Lower lobe of right lung (tissue), 2 donors: Measurements from ENCODE around the gene RAB11FIP4. TPM values are rescaled to one million over a fixed set of nuclear protein-coding genes. Genes with fewer than 3 reads are reported as not detected.
A peak's percentile ranks its signal among the peaks of the same experiment; 100 is the strongest.

Experiments used
- ATAC-seq, 2 donors: fragments of 200-7000 bp; cut with Tn5 transposase; one replicate each; pipeline ENCODE4 v1.9.1; 2020 to 2022; ENCODE audit warnings: mild to moderate bottlenecking in 2 of 2, moderate library complexity in 2 of 2
- DNase-seq: peaks from one replicate; pipeline ENCODE4 v3.0.0-alpha.2; 2020
- H3K27ac ChIP-seq: fragments of 200-600 bp; one replicate; pipeline ENCODE4 v1.8.0; 2022
- H3K27me3 ChIP-seq: fragments of 200-600 bp; one replicate; pipeline ENCODE4 v1.8.0; 2022; ENCODE audit warnings: low read depth
- H3K36me3 ChIP-seq: fragments of 200-600 bp; one replicate; pipeline ENCODE4 v1.8.0; 2022; ENCODE audit warnings: mild to moderate bottlenecking
- H3K4me1 ChIP-seq: fragments of 200-600 bp; one replicate; pipeline ENCODE4 v1.8.0; 2022
- H3K4me3 ChIP-seq: fragments of 200-600 bp; one replicate; pipeline ENCODE4 v1.8.0; 2022; ENCODE audit warnings: mild to moderate bottlenecking
- H3K9me3 ChIP-seq: fragments of 200-600 bp; one replicate; pipeline ENCODE4 v1.8.0; 2022
- intact Hi-C: fragments of 100-400 bp; cut with DNase I; formaldehyde crosslinking; loops from one replicate; pipeline ENCODE4 v1.11.0; 2022
- total RNA-seq: library from RNA; stranded (reverse); fragmentation: NEBNext Ultra II Directional; extraction: Animal tissue kit (Norgen Biotek cat#: 25700); gene quantifications from one replicate; pipeline ENCODE4 v1.2.1, GENCODE V29; 2021
- TF ChIP-seq, protein P1 (sequence below): fragments of 200-600 bp; IDR thresholded peaks from one replicate; pipeline ENCODE4 v1.8.0; 2022; ENCODE audit warnings: antibody characterized with exemption, mild to moderate bottlenecking
- donor health status: DM: no; HTN: yes; CAD: no; lungs with severe emphysema.

Gene RAB11FIP4
- total RNA-seq, 1 donor from 2014 or later: 15.7 TPM

DNA sequence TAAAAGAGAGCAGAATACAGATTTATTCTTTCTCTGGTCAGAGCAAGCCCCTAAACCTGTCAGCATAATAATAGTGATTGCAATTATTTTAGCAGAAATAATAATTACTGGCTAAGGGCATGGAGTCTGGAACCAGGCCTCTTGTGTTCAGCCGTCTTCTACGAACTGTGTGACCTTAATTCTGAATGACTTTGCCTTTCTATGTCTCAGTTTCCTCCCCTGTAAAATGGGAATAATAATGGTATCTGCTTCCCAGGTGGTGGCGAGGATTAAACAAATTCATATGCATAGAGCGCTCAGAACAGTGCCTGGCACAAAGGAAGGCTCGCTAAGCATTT, 33.4 kb downstream of the RAB11FIP4 start:
- Histone ChIP-seq H3K4me1 (no peaks in the 10 kb centered on the region), H3K36me3 (no peaks in the 10 kb centered on the region), H3K9me3 (no peaks in the 10 kb centered on the region), H3K27me3 (peaks cover 20% of the 10 kb centered on the region), H3K27ac (no peak overlapping the region), H3K4me3 (no peak overlapping the region)
- ATAC-seq: no peak
- TF ChIP-seq, protein P1, sequence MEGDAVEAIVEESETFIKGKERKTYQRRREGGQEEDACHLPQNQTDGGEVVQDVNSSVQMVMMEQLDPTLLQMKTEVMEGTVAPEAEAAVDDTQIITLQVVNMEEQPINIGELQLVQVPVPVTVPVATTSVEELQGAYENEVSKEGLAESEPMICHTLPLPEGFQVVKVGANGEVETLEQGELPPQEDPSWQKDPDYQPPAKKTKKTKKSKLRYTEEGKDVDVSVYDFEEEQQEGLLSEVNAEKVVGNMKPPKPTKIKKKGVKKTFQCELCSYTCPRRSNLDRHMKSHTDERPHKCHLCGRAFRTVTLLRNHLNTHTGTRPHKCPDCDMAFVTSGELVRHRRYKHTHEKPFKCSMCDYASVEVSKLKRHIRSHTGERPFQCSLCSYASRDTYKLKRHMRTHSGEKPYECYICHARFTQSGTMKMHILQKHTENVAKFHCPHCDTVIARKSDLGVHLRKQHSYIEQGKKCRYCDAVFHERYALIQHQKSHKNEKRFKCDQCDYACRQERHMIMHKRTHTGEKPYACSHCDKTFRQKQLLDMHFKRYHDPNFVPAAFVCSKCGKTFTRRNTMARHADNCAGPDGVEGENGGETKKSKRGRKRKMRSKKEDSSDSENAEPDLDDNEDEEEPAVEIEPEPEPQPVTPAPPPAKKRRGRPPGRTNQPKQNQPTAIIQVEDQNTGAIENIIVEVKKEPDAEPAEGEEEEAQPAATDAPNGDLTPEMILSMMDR: no peak
- no peak for DNase-seq
- intact Hi-C loops: no loop called here

DNA sequence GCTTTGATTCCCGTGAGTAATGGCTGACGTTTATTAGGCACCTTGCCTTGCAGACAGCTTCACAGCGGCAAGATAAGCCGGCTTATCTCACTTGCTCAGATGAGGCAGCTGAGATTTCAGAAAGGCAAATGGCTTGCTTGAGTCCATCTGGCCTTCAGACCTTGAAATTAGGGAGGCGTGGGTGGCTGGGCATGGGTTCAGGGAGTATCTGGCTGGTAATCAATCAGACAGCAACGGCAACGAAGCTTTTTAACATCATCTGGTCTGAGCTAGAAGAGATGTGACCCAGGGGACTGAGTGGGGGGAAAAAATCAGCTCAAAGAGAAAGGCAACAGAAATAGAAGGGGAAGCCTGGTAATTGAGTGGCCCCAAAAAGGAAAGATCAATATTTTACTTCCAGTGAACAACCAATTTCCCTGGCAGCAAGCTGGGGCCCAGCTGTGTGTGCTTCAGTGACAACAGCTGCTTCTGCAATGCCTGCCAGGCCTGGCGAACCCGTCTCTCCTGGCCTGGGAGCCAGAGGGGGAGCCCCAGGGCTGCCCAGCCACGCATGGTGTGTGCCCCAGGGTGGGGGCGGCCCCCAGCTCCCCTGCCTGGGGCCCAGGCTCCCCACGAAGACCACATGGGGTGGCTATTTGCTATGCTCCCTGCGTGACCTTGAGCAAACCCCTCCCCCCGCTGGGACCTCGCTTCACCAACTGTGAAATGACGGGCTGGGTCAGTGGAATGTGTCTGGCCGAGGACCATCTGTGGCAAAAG, 34.0 kb downstream of the RAB11FIP4 start:
- H3K4me3 ChIP-seq: no peak overlapping the region
- peaks cover 20% of the 10 kb centered on the region for H3K27me3 ChIP-seq
- no peaks in the 10 kb centered on the region for H3K36me3 ChIP-seq
- no peak overlapping the region for H3K27ac ChIP-seq
- TF ChIP-seq, protein P1: no peak
- H3K9me3 ChIP-seq: no peaks in the 10 kb centered on the region
- H3K4me1 ChIP-seq: no peaks in the 10 kb centered on the region
- peak; percentile 26 to 30 for ATAC-seq
- no peak for DNase-seq
- intact Hi-C loops: no loop called here

DNA sequence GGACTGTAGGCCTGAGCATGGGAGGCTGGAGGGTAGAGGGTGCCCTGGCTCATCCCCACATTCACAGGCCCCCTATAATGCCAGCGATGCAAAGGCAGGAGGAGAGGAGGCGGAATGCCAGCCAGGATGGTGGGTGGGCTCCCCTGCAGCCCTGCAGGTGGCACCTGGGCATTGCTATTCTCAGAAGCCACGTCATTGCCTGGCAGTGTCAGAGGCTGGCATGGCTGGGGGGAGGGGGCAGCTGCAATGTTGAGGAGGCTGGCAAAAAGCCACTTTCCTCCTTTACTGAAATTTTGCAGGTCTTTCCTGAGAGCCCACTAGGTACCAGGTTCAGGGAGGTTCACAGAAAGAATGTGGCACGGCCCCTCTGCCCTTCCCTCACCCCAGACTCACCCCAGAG, 36.2 kb downstream of the RAB11FIP4 start:
- ATAC-seq (peak in 1 of 2 donors; percentile 19), DNase-seq (no peak)
- TF ChIP-seq, protein P1: no peak
- Histone ChIP-seq H3K27ac (no peak overlapping the region), H3K27me3 (peaks cover 23% of the 10 kb centered on the region), H3K9me3 (no peaks in the 10 kb centered on the region), H3K4me3 (no peak overlapping the region), H3K36me3 (no peaks in the 10 kb centered on the region), H3K4me1 (no peaks in the 10 kb centered on the region)
- intact Hi-C loops: no loop called here

DNA sequence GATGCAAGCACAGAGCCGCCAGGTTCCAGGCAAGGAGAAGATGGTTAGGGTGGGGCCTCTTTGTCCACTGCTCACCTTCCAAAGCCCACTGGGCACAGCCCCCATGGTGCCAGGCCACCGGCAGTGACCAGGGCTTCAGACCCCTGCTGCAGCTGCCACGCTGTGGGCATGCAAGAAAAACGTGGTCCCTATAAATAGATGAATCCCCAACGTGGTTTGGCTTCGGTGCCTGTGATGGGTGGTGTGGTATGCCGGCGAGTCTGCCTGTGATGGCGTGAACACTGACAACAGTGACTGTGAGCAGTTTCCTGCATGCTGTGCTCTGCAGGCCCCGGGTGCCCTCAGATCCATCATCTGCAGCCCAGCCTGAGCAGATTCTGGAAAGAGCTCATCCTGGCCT, 36.6 kb downstream of the RAB11FIP4 start:
- Histone ChIP-seq H3K27me3 (peaks cover 23% of the 10 kb centered on the region), H3K4me3 (no peak overlapping the region), H3K27ac (no peak overlapping the region), H3K36me3 (no peaks in the 10 kb centered on the region), H3K4me1 (no peaks in the 10 kb centered on the region), H3K9me3 (no peaks in the 10 kb centered on the region)
- DNase-seq: no peak
- TF ChIP-seq, protein P1: no peak
- no peak for ATAC-seq
- intact Hi-C loops: no loop called here

DNA sequence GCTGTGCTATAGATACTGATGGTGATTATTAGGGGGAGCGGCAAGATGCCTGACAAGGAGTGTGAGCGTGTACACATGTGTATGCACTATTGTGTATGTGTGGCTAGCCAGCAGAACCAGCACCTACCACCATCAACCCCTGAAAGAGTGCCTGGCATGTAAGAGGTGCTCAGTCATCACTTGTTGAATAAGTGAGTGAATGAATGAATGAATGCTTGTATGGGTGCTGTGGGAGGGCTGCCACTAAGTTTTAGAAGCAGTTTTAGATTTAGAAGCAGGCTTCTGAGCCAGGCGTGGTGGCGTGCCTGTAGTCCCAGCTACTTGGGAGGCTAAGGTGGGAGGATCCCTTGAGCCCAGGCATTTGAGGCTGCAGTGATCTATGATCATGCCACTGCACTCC, 37.0 kb downstream of the RAB11FIP4 start:
- H3K4me1 ChIP-seq: no peaks in the 10 kb centered on the region
- H3K9me3 ChIP-seq: no peaks in the 10 kb centered on the region
- no peak overlapping the region for H3K27ac ChIP-seq
- intact Hi-C loops: no loop called here
- no peak for DNase-seq
- no peaks in the 10 kb centered on the region for H3K36me3 ChIP-seq
- TF ChIP-seq, protein P1: no peak
- H3K4me3 ChIP-seq: no peak overlapping the region
- ATAC-seq: no peak
- H3K27me3 ChIP-seq: peaks cover 23% of the 10 kb centered on the region
